SK-N-SH (cell line): ENCODE results near the gene CLDN6. TPM values are rescaled to one million over a fixed set of nuclear protein-coding genes. Genes with fewer than 3 reads are reported as not detected.

Experiments
- CTCF ChIA-PET: fragments of 300-600, 350-600 bp; formaldehyde crosslinking; extraction: SDS; loops from one replicate; lab custom pipeline; 2021; lab: Yijun Ruan, JAX
- POLR2A ChIA-PET: fragments of 350-600 bp; sonication (Branson Sonifier 250); formaldehyde crosslinking; extraction: SDS; loops from one replicate; lab custom pipeline; 2020; ENCODE audit warnings: antibody characterized with exemption, inconsistent platforms; lab: Yijun Ruan, JAX
- DNase-seq: peaks from one replicate; pipeline ENCODE4 v3.0.0; 2012
- H2AFZ ChIP-seq: fragments of 200-600 bp; sonication (generic); 2 replicates; pipeline ENCODE4 v1.8.1; 2016; ENCODE audit warnings: antibody characterized with exemption, mild to moderate bottlenecking, low read depth
- H3F3A ChIP-seq: fragments of 200-600 bp; sonication (generic); replicated peaks from 2 replicates; pipeline ENCODE3; 2016; ENCODE audit warnings: antibody characterized with exemption, mild to moderate bottlenecking; ENCODE audit not compliant: insufficient read depth
- H3K27ac ChIP-seq, 2 experiments: fragments of 200-500 bp in 1 of 2; fragments of 200-600 bp in 1 of 2; sonication (Bioruptor generic) in 1 of 2; sonication (generic), shearing (Covaris generic) in 1 of 2; 2 replicates each; pipeline versions ENCODE4 v1.5.1 to v1.6.1; 2014 to 2016; ENCODE audit warnings: low read depth in 2 of 2, inconsistent platforms in 1 of 2, low read length in 1 of 2, mild to moderate bottlenecking in 1 of 2, mixed read lengths in 1 of 2
- H3K27me3 ChIP-seq: fragments of 200-600 bp; sonication (generic), shearing (Covaris generic); 2 replicates; pipeline ENCODE4 v1.6.1; 2016; ENCODE audit warnings: mixed run types; ENCODE audit not compliant: insufficient read depth
- H3K36me3 ChIP-seq, 2 experiments: fragments of 200-500 bp in 1 of 2; fragments of 200-600 bp in 1 of 2; sonication (Bioruptor generic) in 1 of 2; sonication (generic) in 1 of 2; replicated peaks in 1 of 2; 2 replicates each; pipeline versions ENCODE3 to v1.5.1; 2014 to 2016; ENCODE audit warnings: low read length in 1 of 2, mild to moderate bottlenecking in 1 of 2; ENCODE audit not compliant: insufficient read depth in 2 of 2, control insufficient read depth in 1 of 2
- H3K4me1 ChIP-seq, 2 experiments: fragments of 200-500 bp in 1 of 2; fragments of 200-600 bp in 1 of 2; sonication (Bioruptor generic) in 1 of 2; sonication (generic), shearing (Covaris generic) in 1 of 2; 2 replicates each; pipeline versions ENCODE4 v1.5.1 to v1.6.1; 2014 to 2016; ENCODE audit warnings: low read depth in 1 of 2, low read length in 1 of 2, mixed run types in 1 of 2; ENCODE audit not compliant: insufficient read depth in 2 of 2, control insufficient read depth in 1 of 2
- H3K4me2 ChIP-seq: fragments of 200-600 bp; sonication (generic), shearing (Covaris generic); 2 replicates; pipeline ENCODE4 v1.6.1; 2017; ENCODE audit warnings: mixed run types
- H3K4me3 ChIP-seq, 2 experiments: fragments of 200-500 bp in 1 of 2; fragments of 200-600 bp in 1 of 2; sonication (Bioruptor generic) in 1 of 2; sonication (generic), shearing (Covaris generic) in 1 of 2; 2 replicates each; pipeline versions ENCODE4 v1.5.1 to v1.8.1; 2014 to 2016; ENCODE audit warnings: low read depth in 2 of 2, inconsistent platforms in 1 of 2, low read length in 1 of 2, mild to moderate bottlenecking in 1 of 2, mixed read lengths in 1 of 2, moderate library complexity in 1 of 2
- H3K79me2 ChIP-seq: fragments of 200-600 bp; sonication (generic); 2 replicates; pipeline ENCODE4 v1.8.1; 2017; ENCODE audit warnings: mild to moderate bottlenecking; ENCODE audit not compliant: insufficient read depth
- H3K9ac ChIP-seq: fragments of 200-600 bp; sonication (generic); 2 replicates; pipeline ENCODE4 v1.6.1; 2017; ENCODE audit warnings: mixed run types
- H3K9me2 ChIP-seq: fragments of 200-600 bp; sonication (generic); 2 replicates; pipeline ENCODE4 v1.6.1; 2017; ENCODE audit warnings: mixed run types
- H3K9me3 ChIP-seq: fragments of 200-600 bp; sonication (generic); 2 replicates; pipeline ENCODE4 v1.6.1; 2017; ENCODE audit warnings: mixed run types, mild to moderate bottlenecking, moderate library complexity
- H4K20me1 ChIP-seq: fragments of 200-600 bp; sonication (generic); 2 replicates; pipeline ENCODE4 v1.6.1; 2017; ENCODE audit warnings: mild to moderate bottlenecking, mixed run types; ENCODE audit not compliant: insufficient read depth
- CHD2 ChIP-seq: fragments of 150-350 bp; IDR thresholded peaks from 2 replicates; pipeline ENCODE4 v1.6.1; 2018; ENCODE audit warnings: low read length; ENCODE audit not compliant: partially characterized antibody
- ELF1 ChIP-seq: IDR thresholded peaks from 2 replicates; pipeline ENCODE4 v1.4.0; 2012
- EZH2phosphoT487 ChIP-seq: fragments of 200-600 bp; sonication (generic); IDR thresholded peaks from 2 replicates; pipeline ENCODE4 v1.6.1; 2017; ENCODE audit warnings: low read depth, mixed run types, mild to moderate bottlenecking, antibody characterized with exemption, moderate library complexity, borderline replicate concordance
- FOSL2 ChIP-seq: IDR thresholded peaks from 2 replicates; pipeline ENCODE4 v1.4.0; 2012; ENCODE audit warnings: low read depth, mild to moderate bottlenecking, moderate library complexity, borderline replicate concordance
- FOXJ3 ChIP-seq: sonication (generic); formaldehyde crosslinking; IDR thresholded peaks from 2 replicates; pipeline ENCODE4 v1.5.1; 2020; ENCODE audit warnings: mild to moderate bottlenecking, missing genetic modification reagents
- GABPA ChIP-seq: IDR thresholded peaks from 2 replicates; pipeline ENCODE4 v1.4.0; 2012; ENCODE audit warnings: low read depth, mild to moderate bottlenecking
- GATA2 ChIP-seq: sonication (generic); formaldehyde crosslinking; IDR thresholded peaks from 2 replicates; pipeline ENCODE4 v1.5.0; 2020; ENCODE audit warnings: mild to moderate bottlenecking, missing genetic modification reagents
- JUND ChIP-seq: IDR thresholded peaks from 2 replicates; pipeline ENCODE4 v1.4.0; 2012
- MEF2A ChIP-seq: IDR thresholded peaks from 2 replicates; pipeline ENCODE4 v1.4.0; 2012; ENCODE audit warnings: low read depth, borderline replicate concordance
- NFIC ChIP-seq: IDR thresholded peaks from 2 replicates; pipeline ENCODE4 v1.4.0; 2012; ENCODE audit warnings: borderline replicate concordance
- POLR2AphosphoS5 ChIP-seq: IDR thresholded peaks from 2 replicates; pipeline ENCODE4 v1.6.1; 2012; ENCODE audit warnings: low read depth, low read length
- RAD21 ChIP-seq: IDR thresholded peaks from 2 replicates; pipeline ENCODE4 v1.6.1; 2012; ENCODE audit warnings: mild to moderate bottlenecking, low read length
- RFX5 ChIP-seq: IDR thresholded peaks from 2 replicates; pipeline ENCODE4 v1.6.1; 2012; ENCODE audit warnings: mild to moderate bottlenecking, improper control_type of control experiment, low read length
- RXRA ChIP-seq: IDR thresholded peaks from 2 replicates; pipeline ENCODE4 v1.4.0; 2012; ENCODE audit warnings: low read depth, mild to moderate bottlenecking, borderline replicate concordance
- SMC3 ChIP-seq: IDR thresholded peaks from 2 replicates; pipeline ENCODE4 v1.6.1; 2012; ENCODE audit warnings: low read depth, low read length, improper control_type of control experiment
- TAF1 ChIP-seq: IDR thresholded peaks from 2 replicates; pipeline ENCODE4 v1.6.1; 2012; ENCODE audit warnings: low read depth, mild to moderate bottlenecking, low read length, moderate library complexity, borderline replicate concordance
- TCF12 ChIP-seq: IDR thresholded peaks from 2 replicates; pipeline ENCODE4 v1.4.0; 2012
- TEAD4 ChIP-seq: IDR thresholded peaks from 2 replicates; pipeline ENCODE4 v1.4.0; 2012; ENCODE audit warnings: mild to moderate bottlenecking, borderline replicate concordance; ENCODE audit not compliant: insufficient read depth
- YY1 ChIP-seq: IDR thresholded peaks from 2 replicates; pipeline ENCODE4 v1.4.0; 2012; ENCODE audit warnings: low read depth, mild to moderate bottlenecking
- WGBS: methylation state at CpG from one replicate; pipeline ENCODE4 v1.1.6; 2017; ENCODE audit warnings: low lambda C conversion rate; 5-methylcytosine and 5-hydroxymethylcytosine counted together
- polyA plus RNA-seq, 3 experiments: library from polyadenylated mRNA; depleted of rRNA; stranded (reverse); fragments of >200 nt; gene quantifications; 2 replicates each; pipeline ENCODE4 v1.2.3, GENCODE V29; 2012
- TF ChIP-seq, protein P1 (sequence below): IDR thresholded peaks from 2 replicates; pipeline ENCODE4 v1.4.0; 2012; ENCODE audit warnings: low read depth, borderline replicate concordance
- TF ChIP-seq, protein P2 (sequence below): IDR thresholded peaks from 2 replicates; pipeline ENCODE4 v1.4.0; 2012; ENCODE audit warnings: low read depth, borderline replicate concordance
- TF ChIP-seq, protein P3 (sequence below): fragments of 150-350 bp; IDR thresholded peaks from 2 replicates; pipeline ENCODE4 v1.6.1; 2016; ENCODE audit warnings: mild to moderate bottlenecking, low read depth, low read length
- TF ChIP-seq, protein P4 (sequence below): IDR thresholded peaks from 2 replicates; pipeline ENCODE4; 2012

The CLDN6 gene
- polyA plus RNA-seq, 1 of the 3 experiments (the other 2 are of a cell fraction) = 0.20 TPM

DNA sequence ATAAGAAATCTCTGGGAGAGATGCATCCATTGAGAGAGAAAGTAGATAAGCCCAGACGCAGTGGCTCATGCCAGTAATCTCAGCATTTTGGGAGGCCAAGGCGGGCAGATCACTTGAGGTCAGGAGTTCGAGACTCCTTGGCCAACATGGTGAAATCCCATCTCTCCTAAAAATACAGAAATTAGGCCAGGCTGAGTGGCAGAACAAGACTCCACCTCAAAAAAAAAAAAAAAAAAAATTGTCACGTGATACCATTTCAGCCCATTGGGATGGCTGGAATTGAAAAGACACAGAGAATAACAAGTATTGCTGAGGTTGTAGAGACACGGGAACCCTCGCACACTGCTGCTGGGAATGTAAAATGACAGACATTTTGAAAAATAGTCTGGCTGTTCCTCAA, 44.6 kb upstream of the CLDN6 start:
- H3K27me3 ChIP-seq = no peaks in the 10 kb centered on the region
- 80% methylated on average over 6 of the region's 6 CpGs for WGBS
- ChIA-PET POLR2A (no interaction called here), CTCF (interaction anchor here (0.8 to 3.9 kb wide), 2 partner anchors 33 to 67 kb away, joined by 3 to 26 read pairs; no protein-coding TSS in a partner anchor)
- H3K9ac ChIP-seq = no peak overlapping the region
- H3K36me3 ChIP-seq = no peaks in the 10 kb centered on the region
- H3K27ac ChIP-seq = no peak overlapping the region
- no peaks in the 10 kb centered on the region for H3K79me2 ChIP-seq
- no peak overlapping the region for H3K4me3 ChIP-seq
- H3K9me2 ChIP-seq = no peaks in the 10 kb centered on the region
- H3K9me3 ChIP-seq = no peaks in the 10 kb centered on the region
- no peak for DNase-seq
- no peaks in the 10 kb centered on the region for H3F3A ChIP-seq
- no peak overlapping the region for H2AFZ ChIP-seq
- no peak overlapping the region for H3K4me2 ChIP-seq
- TF ChIP-seq, protein P1, sequence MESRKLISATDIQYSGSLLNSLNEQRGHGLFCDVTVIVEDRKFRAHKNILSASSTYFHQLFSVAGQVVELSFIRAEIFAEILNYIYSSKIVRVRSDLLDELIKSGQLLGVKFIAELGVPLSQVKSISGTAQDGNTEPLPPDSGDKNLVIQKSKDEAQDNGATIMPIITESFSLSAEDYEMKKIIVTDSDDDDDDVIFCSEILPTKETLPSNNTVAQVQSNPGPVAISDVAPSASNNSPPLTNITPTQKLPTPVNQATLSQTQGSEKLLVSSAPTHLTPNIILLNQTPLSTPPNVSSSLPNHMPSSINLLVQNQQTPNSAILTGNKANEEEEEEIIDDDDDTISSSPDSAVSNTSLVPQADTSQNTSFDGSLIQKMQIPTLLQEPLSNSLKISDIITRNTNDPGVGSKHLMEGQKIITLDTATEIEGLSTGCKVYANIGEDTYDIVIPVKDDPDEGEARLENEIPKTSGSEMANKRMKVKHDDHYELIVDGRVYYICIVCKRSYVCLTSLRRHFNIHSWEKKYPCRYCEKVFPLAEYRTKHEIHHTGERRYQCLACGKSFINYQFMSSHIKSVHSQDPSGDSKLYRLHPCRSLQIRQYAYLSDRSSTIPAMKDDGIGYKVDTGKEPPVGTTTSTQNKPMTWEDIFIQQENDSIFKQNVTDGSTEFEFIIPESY = no peak
- TF ChIP-seq SMC3 = no peak
- no peak for TF ChIP-seq RFX5
- no peak for TF ChIP-seq RAD21
- TF ChIP-seq, protein P2, sequence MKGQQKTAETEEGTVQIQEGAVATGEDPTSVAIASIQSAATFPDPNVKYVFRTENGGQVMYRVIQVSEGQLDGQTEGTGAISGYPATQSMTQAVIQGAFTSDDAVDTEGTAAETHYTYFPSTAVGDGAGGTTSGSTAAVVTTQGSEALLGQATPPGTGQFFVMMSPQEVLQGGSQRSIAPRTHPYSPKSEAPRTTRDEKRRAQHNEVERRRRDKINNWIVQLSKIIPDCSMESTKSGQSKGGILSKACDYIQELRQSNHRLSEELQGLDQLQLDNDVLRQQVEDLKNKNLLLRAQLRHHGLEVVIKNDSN = no peak
- TF ChIP-seq YY1 = no peak
- no peak for TF ChIP-seq TCF12
- no peak for TF ChIP-seq EZH2phosphoT487
- TF ChIP-seq ELF1 = no peak
- no peak for TF ChIP-seq TAF1
- TF ChIP-seq, protein P3, sequence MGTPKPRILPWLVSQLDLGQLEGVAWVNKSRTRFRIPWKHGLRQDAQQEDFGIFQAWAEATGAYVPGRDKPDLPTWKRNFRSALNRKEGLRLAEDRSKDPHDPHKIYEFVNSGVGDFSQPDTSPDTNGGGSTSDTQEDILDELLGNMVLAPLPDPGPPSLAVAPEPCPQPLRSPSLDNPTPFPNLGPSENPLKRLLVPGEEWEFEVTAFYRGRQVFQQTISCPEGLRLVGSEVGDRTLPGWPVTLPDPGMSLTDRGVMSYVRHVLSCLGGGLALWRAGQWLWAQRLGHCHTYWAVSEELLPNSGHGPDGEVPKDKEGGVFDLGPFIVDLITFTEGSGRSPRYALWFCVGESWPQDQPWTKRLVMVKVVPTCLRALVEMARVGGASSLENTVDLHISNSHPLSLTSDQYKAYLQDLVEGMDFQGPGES = no peak
- no peak for TF ChIP-seq TEAD4
- no peak for TF ChIP-seq GABPA
- H4K20me1 ChIP-seq = no peaks in the 10 kb centered on the region
- peaks cover 0 to 12% of the 10 kb centered on the region in 2 experiments; a peak in 1 of 4 replicates for H3K4me1 ChIP-seq

DNA sequence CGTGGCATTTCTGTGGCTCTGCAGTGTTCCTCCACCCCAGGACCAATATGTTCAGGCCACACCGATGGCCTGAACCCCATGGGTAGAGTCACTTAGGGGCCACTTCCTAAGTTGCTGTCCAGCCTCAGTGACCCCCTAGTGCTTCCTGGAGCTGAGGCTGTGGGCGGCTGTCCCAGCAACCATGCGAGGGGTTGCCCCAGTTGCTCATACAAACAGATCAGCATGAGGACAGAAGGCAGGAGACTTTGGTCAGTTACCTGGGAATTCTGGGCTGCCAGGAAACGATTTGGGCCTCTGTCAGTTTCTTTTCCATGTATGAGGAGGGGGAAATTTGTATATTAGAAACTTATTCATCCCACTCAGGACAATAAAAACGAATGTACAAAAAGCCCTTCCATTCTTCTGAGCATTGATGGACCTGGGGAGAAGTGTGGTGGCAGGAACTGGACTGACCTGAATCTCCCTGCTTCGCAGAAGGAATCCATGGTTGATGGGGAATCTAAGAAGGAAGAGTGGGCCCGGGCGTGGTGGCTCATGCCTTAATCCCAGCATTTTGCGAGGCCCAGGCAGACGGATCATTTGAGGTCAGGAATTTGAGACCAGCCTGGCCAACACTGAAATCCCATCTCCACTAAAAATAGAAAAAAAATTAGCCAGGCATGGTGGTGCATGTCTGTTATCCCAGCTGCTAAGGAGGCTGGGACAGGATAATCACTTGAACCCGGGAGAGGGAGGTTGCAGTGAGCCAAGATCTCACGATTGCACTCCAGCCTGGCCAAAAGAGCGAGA, 42.5 kb upstream of the CLDN6 start:
- H3K9ac ChIP-seq = no peak overlapping the region
- WGBS = 85% methylated on average over 14 of the region's 14 CpGs
- ChIA-PET CTCF (interaction anchor here (1.0 to 4.1 kb wide), 15 partner anchors 12 to 110 kb away, joined by 3 to 63 read pairs (median 23); partner anchors contain the start of genes ZNF213 and ZSCAN10), POLR2A (no interaction called here)
- H3K4me1 ChIP-seq = peaks cover 0 to 12% of the 10 kb centered on the region in 2 experiments; a peak in 1 of 4 replicates
- no peaks in the 10 kb centered on the region for H3K9me2 ChIP-seq
- no peaks in the 10 kb centered on the region for H3K27me3 ChIP-seq
- DNase-seq = no peak
- no peak overlapping the region for H2AFZ ChIP-seq
- H3K36me3 ChIP-seq = no peaks in the 10 kb centered on the region
- H3K27ac ChIP-seq = no peak overlapping the region
- H3F3A ChIP-seq = no peaks in the 10 kb centered on the region
- no peaks in the 10 kb centered on the region for H4K20me1 ChIP-seq
- no peak overlapping the region for H3K4me3 ChIP-seq
- no peaks in the 10 kb centered on the region for H3K79me2 ChIP-seq
- TF ChIP-seq NFIC (no peak), CHD2 (no peak), POLR2AphosphoS5 (no peak), FOSL2 (no peak), SMC3 (no peak), FOXJ3 (no peak), JUND (no peak), RFX5 (no peak), EZH2phosphoT487 (no peak), MEF2A (no peak), GATA2 (CRISPR knock-in tag) (no peak), TEAD4 (no peak), RXRA (no peak)
- TF ChIP-seq, protein P4, sequence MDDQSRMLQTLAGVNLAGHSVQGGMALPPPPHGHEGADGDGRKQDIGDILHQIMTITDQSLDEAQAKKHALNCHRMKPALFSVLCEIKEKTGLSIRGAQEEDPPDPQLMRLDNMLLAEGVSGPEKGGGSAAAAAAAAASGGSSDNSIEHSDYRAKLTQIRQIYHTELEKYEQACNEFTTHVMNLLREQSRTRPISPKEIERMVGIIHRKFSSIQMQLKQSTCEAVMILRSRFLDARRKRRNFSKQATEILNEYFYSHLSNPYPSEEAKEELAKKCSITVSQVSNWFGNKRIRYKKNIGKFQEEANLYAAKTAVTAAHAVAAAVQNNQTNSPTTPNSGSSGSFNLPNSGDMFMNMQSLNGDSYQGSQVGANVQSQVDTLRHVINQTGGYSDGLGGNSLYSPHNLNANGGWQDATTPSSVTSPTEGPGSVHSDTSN = no peak
- TF ChIP-seq, protein P2 = no peak
- no peak overlapping the region for H3K4me2 ChIP-seq
- H3K9me3 ChIP-seq = no peaks in the 10 kb centered on the region
